Mucosa of descending colon (tissue), 3 donors: ENCODE results near the gene SH3GL3. TPM values are rescaled to one million over a fixed set of nuclear protein-coding genes. Genes with fewer than 3 reads are reported as not detected.

Experiments used
- ATAC-seq: fragments of 200-7000 bp; cut with Tn5 transposase; one replicate; pipeline ENCODE4 v1.9.1; 2020; ENCODE audit warnings: mild to moderate bottlenecking, moderate library complexity
- DNase-seq, 3 donors: peaks; one replicate each; pipeline ENCODE4 v3.0.0-alpha.2; 2020
- H3K36me3 ChIP-seq: fragments of 200-600 bp; one replicate; pipeline ENCODE4 v1.8.0; 2021; ENCODE audit warnings: low read depth, mild to moderate bottlenecking
- H3K4me1 ChIP-seq: fragments of 200-600 bp; one replicate; pipeline ENCODE4 v1.8.0; 2021; ENCODE audit warnings: low read depth, mild to moderate bottlenecking
- H3K4me3 ChIP-seq: fragments of 200-600 bp; one replicate; pipeline ENCODE4 v1.8.0; 2021; ENCODE audit warnings: mild to moderate bottlenecking
- H3K9me3 ChIP-seq: fragments of 200-600 bp; one replicate; pipeline ENCODE4 v1.8.0; 2021; ENCODE audit warnings: mild to moderate bottlenecking
- CTCF ChIP-seq: fragments of 200-600 bp; IDR thresholded peaks from one replicate; pipeline ENCODE4 v1.8.0; 2022; ENCODE audit warnings: antibody characterized with exemption, mild to moderate bottlenecking
- intact Hi-C, 2 donors: fragments of 100-400 bp; cut with DNase I in 1 of 2; cut with micrococcal nuclease in 1 of 2; formaldehyde crosslinking; loops; one replicate each; pipeline versions ENCODE4 v1.11.0 to v1.11.1; 2022; cut with DNase I, micrococcal nuclease
- total RNA-seq, 3 donors: library from RNA; stranded (reverse); fragmentation: NEBNext Ultra II Directional in 2 of 3; extraction: Animal tissue kit (Norgen Biotek cat#: 25700) in 2 of 3; gene quantifications; one replicate each; pipeline versions ENCODE4 v1.2.1 to v1.2.4, GENCODE V29; 2021 to 2023
- donor health status: DM: no; HTN: no; CAD: no; lungs with moderate emphysema.
- donor health status: DM: no; HTN: no; CAD: no.
- donor health status: DM: no; HTN: yes; CAD: no.

The SH3GL3 gene
- total RNA-seq, 3 donors from 2014 or later: 1.2 TPM; not detected in 2

DNA sequence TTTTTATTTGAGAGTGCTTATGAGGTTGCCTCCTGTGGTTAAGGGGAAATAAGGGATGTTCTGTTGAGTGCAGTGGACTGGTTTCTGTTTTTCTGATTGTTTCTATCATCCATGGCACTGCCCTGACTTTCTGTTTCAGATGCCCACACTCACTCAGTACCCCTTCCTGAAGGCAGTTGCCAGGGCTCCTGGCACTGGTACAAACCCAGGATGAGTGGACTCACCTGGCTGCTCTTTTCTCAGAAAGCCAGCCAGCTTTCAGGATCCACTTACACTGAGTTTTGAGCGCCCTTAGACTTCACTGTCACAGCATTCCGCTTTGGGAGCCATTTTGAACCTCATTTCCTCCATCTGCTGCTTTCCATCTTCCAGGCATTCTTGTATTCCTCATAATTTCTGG is 150.9 kb downstream of the SH3GL3 start:
- H3K4me3 ChIP-seq: no peak overlapping the region
- intact Hi-C loops: no loop called here
- H3K4me1 ChIP-seq: no peaks in the 10 kb centered on the region
- TF ChIP-seq CTCF: no peak
- H3K36me3 ChIP-seq: no peaks in the 10 kb centered on the region
- DNase-seq (no peak), ATAC-seq (no peak)
- peaks cover 10% of the 10 kb centered on the region for H3K9me3 ChIP-seq

GRCh38 chr15:83602021-83602420 is 154.9 kb downstream of the SH3GL3 start:
- ATAC-seq (no peak), DNase-seq (no peak)
- H3K4me3 ChIP-seq: no peak overlapping the region
- no peak for TF ChIP-seq CTCF
- peaks cover 10% of the 10 kb centered on the region for H3K9me3 ChIP-seq
- no peaks in the 10 kb centered on the region for H3K36me3 ChIP-seq
- H3K4me1 ChIP-seq: no peaks in the 10 kb centered on the region
- intact Hi-C loops: no loop called here

DNA sequence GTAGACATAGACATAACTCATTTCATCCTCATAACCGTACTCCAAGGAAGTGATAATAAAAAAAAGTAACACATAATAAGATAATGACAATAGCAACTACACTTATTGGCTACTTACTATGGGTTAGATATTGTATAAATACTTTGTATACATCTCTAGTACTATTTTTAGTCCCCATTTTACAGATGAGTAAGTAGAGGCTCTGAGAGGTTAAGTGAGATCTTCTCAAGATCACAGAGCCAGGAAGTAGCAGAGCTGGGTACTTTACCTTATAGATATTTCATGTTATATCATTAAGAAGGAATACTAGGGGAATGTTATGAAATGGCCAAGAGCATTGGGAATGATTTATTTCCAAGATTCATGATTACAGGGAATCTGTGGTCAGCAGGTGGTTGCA is 157.4 kb downstream of the SH3GL3 start:
- no peaks in the 10 kb centered on the region for H3K36me3 ChIP-seq
- H3K4me3 ChIP-seq: no peak overlapping the region
- no peak for TF ChIP-seq CTCF
- ATAC-seq (no peak), DNase-seq (no peak)
- H3K9me3 ChIP-seq: peaks cover 7% of the 10 kb centered on the region
- H3K4me1 ChIP-seq: no peaks in the 10 kb centered on the region
- intact Hi-C loops: no loop called here

- DNase-seq (no peak), ATAC-seq (no peak)
- no peaks in the 10 kb centered on the region for H3K36me3 ChIP-seq
- intact Hi-C loops: no loop called here
- TF ChIP-seq CTCF: no peak
- H3K9me3 ChIP-seq: peaks cover 2% of the 10 kb centered on the region
- H3K4me3 ChIP-seq: no peak overlapping the region
- no peaks in the 10 kb centered on the region for H3K4me1 ChIP-seq
Observed at GRCh38 chr15:83605111-83605945, 158.2 kb downstream of the SH3GL3 start.

DNA sequence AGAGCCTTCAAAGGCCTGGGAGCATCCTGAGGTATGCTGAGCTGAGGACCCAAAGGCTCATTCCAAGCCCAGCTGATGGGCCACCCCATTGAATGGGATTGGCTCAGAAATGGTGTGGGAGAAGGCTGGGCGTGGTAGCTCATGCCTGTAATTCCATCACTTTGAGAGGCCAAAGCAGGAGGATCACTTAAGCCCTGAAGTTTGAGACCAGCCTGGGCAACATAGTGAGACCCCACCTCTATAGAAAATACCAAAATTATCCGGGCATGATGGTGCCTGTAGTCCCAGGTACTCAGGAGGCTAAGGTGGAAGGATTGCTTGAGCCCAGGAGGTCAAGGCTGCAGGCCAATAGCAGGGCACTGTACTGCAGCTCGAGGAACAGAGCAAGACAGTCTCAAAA is 163.0 kb downstream of the SH3GL3 start:
- Histone ChIP-seq H3K4me3 (no peak overlapping the region), H3K9me3 (no peaks in the 10 kb centered on the region), H3K4me1 (no peaks in the 10 kb centered on the region), H3K36me3 (no peaks in the 10 kb centered on the region)
- intact Hi-C loops: no loop called here
- DNase-seq: no peak
- no peak for ATAC-seq
- no peak for TF ChIP-seq CTCF
